Spleen (tissue), 7 donors: ENCODE measurements around the gene IQSEC3.
"Not testable (repeated sequence)": the region's sequence is repeated elsewhere in the genome, so short reads cannot be mapped to it uniquely, and the experiment has no call there.

ENCODE experiments used
- POLR2A ChIP-seq, 3 donors: fragments of 450-650 bp; IDR thresholded peaks; one replicate each; pipeline ENCODE4 v1.5.1; 2017; ENCODE audit warnings: antibody characterized with exemption in 3 of 3, mild to moderate bottlenecking in 1 of 3
- TF ChIP-seq, protein P1 (sequence below), 11 experiments: fragments of 200-600 bp in 7 of 11; fragments of 450-650 bp in 4 of 11; sonication (generic) in 4 of 11; IDR thresholded peaks in 8 of 11; conservative IDR thresholded peaks in 3 of 11; 1 replicate in 7 of 11; 2 replicates in 4 of 11; pipeline versions ENCODE4 v1.4.0 to v1.8.0; 2016 to 2021; ENCODE audit warnings: antibody characterized with exemption in 11 of 11, inconsistent platforms in 4 of 11, mild to moderate bottlenecking in 1 of 11
- donor health status: DM: no; HTN: no; CAD: no; lungs with moderate emphysema.
- donor health status: DM: no; HTN: no; CAD: no.
- donor health status: DM: no; HTN: no; CAD: no.

DNA sequence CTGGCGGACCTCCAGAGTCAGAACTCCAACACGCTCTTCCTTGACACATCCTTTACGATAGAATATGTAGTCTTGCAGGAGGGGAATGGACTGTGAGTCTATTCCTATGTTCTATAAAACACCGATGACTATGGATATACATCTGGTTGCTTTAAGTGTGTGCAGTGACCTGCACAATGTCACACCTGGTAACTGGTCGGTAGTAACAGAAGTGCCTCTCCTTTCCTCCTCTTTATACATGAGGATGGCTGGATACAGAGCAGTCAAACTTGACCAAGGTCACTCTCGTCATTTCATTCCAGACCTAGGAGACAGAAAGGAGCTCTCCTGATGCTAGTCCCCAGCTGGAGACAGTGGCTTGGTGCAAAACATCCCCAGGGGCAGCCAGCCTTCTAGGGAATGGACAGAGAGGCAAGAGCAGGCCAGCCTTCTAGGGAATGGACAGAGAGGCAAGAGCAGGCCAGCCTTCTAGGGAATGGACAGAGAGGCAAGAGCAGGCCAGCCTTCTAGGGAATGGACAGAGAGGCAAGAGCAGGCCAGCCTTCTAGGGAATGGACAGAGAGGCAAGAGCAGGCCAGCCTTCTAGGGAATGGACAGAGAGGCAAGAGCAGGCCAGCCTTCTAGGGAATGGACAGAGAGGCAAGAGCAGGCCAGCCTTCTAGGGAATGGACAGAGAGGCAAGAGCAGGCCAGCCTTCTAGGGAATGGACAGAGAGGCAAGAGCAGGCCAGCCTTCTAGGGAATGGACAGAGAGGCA lies 21.2 kb upstream of the IQSEC3 start:
- TF ChIP-seq, protein P1, sequence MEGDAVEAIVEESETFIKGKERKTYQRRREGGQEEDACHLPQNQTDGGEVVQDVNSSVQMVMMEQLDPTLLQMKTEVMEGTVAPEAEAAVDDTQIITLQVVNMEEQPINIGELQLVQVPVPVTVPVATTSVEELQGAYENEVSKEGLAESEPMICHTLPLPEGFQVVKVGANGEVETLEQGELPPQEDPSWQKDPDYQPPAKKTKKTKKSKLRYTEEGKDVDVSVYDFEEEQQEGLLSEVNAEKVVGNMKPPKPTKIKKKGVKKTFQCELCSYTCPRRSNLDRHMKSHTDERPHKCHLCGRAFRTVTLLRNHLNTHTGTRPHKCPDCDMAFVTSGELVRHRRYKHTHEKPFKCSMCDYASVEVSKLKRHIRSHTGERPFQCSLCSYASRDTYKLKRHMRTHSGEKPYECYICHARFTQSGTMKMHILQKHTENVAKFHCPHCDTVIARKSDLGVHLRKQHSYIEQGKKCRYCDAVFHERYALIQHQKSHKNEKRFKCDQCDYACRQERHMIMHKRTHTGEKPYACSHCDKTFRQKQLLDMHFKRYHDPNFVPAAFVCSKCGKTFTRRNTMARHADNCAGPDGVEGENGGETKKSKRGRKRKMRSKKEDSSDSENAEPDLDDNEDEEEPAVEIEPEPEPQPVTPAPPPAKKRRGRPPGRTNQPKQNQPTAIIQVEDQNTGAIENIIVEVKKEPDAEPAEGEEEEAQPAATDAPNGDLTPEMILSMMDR (IDR thresholded peaks at IDR 0.05 in 8 of 11, conservative IDR thresholded peaks at IDR 0.05 in 3 of 11), result not testable (repeated sequence)
- not testable (repeated sequence) for TF ChIP-seq POLR2A (IDR thresholded peaks at IDR 0.05)
